H7 (cell line): Measurements from ENCODE around the gene HOXD4. TPM values are rescaled to one million over a fixed set of nuclear protein-coding genes. Genes with fewer than 3 reads are reported as not detected.

Experiments used
- DNase-seq: peaks from one replicate; pipeline ENCODE4 v3.0.0; 2012
- H3K27me3 ChIP-seq: 2 replicates; pipeline ENCODE4 v1.6.0; 2011; ENCODE audit warnings: mild to moderate bottlenecking, low read length; ENCODE audit not compliant: control insufficient read depth, insufficient read depth
- H3K36me3 ChIP-seq: replicated peaks from 2 replicates; pipeline ENCODE4 v1.5.1; 2011; ENCODE audit warnings: low read length; ENCODE audit not compliant: control insufficient read depth, insufficient read depth
- H3K4me3 ChIP-seq: 2 replicates; pipeline ENCODE4 v1.5.1; 2011; ENCODE audit warnings: low read depth, mild to moderate bottlenecking, control low read depth, low read length, moderate library complexity; ENCODE audit not compliant: insufficient read depth
- total RNA-seq: library from RNA; depleted of rRNA; stranded (reverse); fragments of >200 nt; shearing (Covaris generic); gene quantifications from 2 replicates; pipeline ENCODE4 v1.2.3, GENCODE V29; 2014; rRNA removed

HOXD4 gene
- total RNA-seq, 1 experiment from 2014 or later: not detected

DNA sequence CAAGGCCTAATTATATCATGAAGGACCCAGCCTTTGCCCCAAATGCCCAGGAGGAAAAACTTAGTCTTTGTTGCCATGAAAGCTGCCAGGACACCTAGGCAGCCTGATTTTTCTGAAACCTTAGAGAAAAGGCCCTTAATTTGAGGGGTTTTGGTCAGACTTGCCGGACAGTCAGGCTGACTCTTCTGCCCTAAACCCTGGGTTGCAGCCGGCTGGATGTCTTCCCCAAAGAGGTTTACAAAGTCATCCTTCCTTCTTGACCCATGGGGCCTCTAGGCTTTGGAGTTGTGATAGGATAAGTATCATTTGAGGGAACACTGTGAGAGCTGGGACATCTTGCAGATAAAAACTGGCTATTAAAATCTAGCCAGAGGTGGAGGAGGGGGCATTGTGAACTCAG is 34.7 kb downstream of the HOXD4 start:
- Histone ChIP-seq H3K36me3 (no peaks in the 10 kb centered on the region), H3K27me3 (peaks cover 91% of the 10 kb centered on the region), H3K4me3 (no peak overlapping the region)
- no peak for DNase-seq

- peaks cover 91% of the 10 kb centered on the region for H3K27me3 ChIP-seq
Measured at GRCh38 chr2:176187200-176187898, 36.0 kb downstream of the HOXD4 start.

DNA sequence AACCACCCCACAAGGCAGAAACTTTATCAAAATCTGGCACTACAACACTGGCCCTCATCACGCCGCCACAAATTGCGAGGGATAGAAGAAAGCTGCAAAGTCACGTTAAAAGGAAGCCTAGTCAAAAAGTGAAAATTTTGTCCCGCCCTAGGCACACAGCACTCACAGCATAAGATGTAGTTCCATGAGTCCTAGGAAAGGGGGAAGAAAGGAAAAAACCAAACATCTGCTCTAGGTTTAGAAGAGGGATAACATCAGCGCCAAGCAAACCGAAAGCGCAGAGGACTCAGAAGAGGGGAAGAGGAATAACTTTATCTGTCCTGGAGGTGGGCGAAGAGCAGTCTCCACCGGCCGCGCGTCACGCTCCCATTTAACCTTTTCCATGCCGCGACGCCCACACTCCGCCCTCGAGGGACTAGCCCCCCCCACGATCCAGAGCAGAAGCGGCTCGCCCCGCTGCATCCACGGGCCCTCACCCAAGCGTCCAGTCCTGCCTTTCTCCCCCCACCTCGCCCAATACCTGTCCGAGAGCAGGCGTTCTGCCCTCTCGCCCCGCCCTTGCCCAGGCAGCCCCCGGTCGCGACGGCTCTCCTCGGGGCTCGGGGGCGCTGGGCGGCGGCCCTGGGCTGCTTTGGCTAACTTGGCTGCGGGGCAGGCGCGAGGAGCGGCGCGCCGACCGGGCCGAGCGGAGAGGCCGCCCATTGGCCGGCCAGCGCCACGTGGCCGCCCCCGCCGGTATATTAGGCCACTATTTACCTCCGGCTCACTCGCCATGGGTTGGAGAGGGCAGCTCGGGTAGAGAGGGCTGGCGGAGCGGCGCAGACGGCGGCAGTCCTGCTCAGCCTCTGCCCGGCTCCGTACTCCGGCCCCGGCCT is 36.8 kb downstream of the HOXD4 start, which contains the start of gene HOXD1:
HOXD1 (plus strand) TSS at position 770 of the 875 bp plus-strand sequence. CDS start 134 bp downstream, outside the sequence.
- H3K27me3 ChIP-seq: peaks cover 89% of the 10 kb centered on the region
- H3K36me3 ChIP-seq: no peaks in the 10 kb centered on the region
- peak; percentile 95 for DNase-seq
- H3K4me3 ChIP-seq: peak within 1 kb of the TSS; percentile 37

More at GRCh38 chr2:176187200-176187898, 36.0 kb downstream of the HOXD4 start:
- Histone ChIP-seq H3K4me3 (no peak overlapping the region), H3K36me3 (no peaks in the 10 kb centered on the region)
- DNase-seq: peak; percentile 61

GRCh38 chr2:176188774-176189680 is 37.7 kb downstream of the HOXD4 start:
- peak; percentile 83 for DNase-seq
- H3K4me3 ChIP-seq: peak overlapping the region; percentile 37
- no peaks in the 10 kb centered on the region for H3K36me3 ChIP-seq
- peaks cover 91% of the 10 kb centered on the region for H3K27me3 ChIP-seq

DNA sequence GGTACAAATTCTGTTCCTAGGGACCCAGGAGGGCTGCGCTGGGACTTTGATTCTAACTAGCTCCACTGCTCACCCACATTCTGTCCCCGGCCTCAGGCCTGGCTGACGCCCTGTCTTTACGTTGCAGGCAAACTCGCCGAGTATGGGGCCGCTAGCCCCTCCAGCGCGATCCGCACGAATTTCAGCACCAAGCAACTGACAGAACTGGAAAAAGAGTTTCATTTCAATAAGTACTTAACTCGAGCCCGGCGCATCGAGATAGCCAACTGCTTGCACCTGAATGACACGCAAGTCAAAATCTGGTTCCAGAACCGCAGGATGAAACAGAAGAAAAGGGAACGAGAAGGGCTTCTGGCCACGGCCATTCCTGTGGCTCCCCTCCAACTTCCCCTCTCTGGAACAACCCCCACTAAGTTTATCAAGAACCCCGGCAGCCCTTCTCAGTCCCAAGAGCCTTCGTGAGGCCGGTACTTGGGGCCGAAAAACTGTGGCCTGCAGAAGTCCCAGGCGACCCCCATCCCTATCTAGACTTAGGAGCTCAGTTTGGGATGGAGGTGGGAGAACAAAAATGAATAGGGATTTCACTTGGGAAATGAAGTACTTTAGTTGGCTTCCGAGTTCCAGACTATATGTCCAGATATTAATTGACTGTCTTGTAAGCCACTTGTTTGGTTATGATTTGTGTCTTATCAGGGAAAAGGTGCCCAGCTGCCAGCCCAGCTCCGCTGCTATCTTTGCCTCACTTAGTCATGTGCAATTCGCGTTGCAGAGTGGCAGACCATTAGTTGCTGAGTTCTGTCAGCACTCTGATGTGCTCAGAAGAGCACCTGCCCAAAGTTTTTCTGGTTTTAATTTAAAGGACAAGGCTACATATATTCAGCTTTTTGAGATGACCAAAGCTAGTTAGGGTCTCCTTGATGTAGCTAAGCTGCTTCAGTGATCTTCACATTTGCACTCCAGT is 38.6 kb downstream of the HOXD4 start:
- Histone ChIP-seq H3K36me3 (no peaks in the 10 kb centered on the region), H3K27me3 (peaks cover 86% of the 10 kb centered on the region), H3K4me3 (no peak overlapping the region)
- peak; percentile 54 for DNase-seq

GRCh38 chr2:176192351-176192750 is 41.0 kb downstream of the HOXD4 start:
- H3K36me3 ChIP-seq: no peaks in the 10 kb centered on the region
- DNase-seq: peak; percentile 41
- H3K4me3 ChIP-seq: no peak overlapping the region
- H3K27me3 ChIP-seq: peaks cover 67% of the 10 kb centered on the region

GRCh38 chr2:176193048-176193447 is 41.7 kb downstream of the HOXD4 start:
- no peak for DNase-seq
- Histone ChIP-seq H3K4me3 (no peak overlapping the region), H3K27me3 (peaks cover 60% of the 10 kb centered on the region), H3K36me3 (no peaks in the 10 kb centered on the region)

- Histone ChIP-seq H3K27me3 (peaks cover 2% of the 10 kb centered on the region; the same call in 1 of the 2 replicates), H3K4me3 (no peak overlapping the region), H3K36me3 (no peaks in the 10 kb centered on the region)
- peak; percentile 8 for DNase-seq
Measured at GRCh38 chr2:176199902-176200301, 48.6 kb downstream of the HOXD4 start.

- H3K36me3 ChIP-seq: no peaks in the 10 kb centered on the region
- peak; percentile 8 for DNase-seq
- peaks cover 2% of the 10 kb centered on the region; the same call in 1 of the 2 replicates for H3K27me3 ChIP-seq
- no peak overlapping the region for H3K4me3 ChIP-seq
Measured at GRCh38 chr2:176200971-176201370, 49.6 kb downstream of the HOXD4 start.

DNA sequence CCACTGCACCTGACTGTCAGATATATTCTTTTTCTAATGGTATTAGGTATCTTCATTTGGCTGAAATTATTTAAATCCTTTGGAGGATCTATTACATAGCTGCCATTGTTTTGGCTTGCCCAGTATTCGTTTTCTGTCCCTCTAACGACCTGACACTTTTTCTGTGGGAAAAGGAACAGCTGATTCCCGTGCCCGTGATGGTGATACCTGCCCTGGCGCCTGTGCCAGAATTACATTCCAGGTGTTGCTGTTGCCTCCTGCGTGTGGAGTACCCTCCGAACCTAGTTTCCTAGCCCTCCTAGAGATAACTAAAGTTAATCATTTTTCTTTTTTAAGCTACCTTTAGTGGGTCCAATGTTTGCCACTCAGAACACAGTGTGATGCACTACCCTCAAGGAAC is 51.1 kb downstream of the HOXD4 start:
- no peak for DNase-seq
- H3K4me3 ChIP-seq: no peak overlapping the region
- H3K27me3 ChIP-seq: no peaks in the 10 kb centered on the region
- no peaks in the 10 kb centered on the region for H3K36me3 ChIP-seq

Other genes with a start within 250 kb of the HOXD4 start
- 12.4 and 12.6 TPM in 2 replicates for gene LNPK, start 149.3 kb upstream of the HOXD4 start, total RNA-seq
- gene EVX2, start 67.6 kb upstream of the HOXD4 start, total RNA-seq: not detected in 2 replicates
- gene HOXD13, start 58.8 kb upstream of the HOXD4 start, total RNA-seq: 0.07 TPM in 1 of 2 replicates, not detected in the other
- not detected in 2 replicates for gene HOXD12, start 51.8 kb upstream of the HOXD4 start, total RNA-seq
- gene HOXD11, start 44.3 kb upstream of the HOXD4 start, total RNA-seq: 0.22 TPM in 1 of 2 replicates, not detected in the other
- gene HOXD10, start 34.8 kb upstream of the HOXD4 start, total RNA-seq: 0.03 TPM in 1 of 2 replicates, not detected in the other
- gene HOXD9, start 28.8 kb upstream of the HOXD4 start, total RNA-seq: 0.10 TPM in 1 of 2 replicates, not detected in the other
- gene HOXD8, start 21.8 kb upstream of the HOXD4 start, total RNA-seq: not detected in 2 replicates
- not detected in 2 replicates for gene HOXD3, start 5.8 kb downstream of the HOXD4 start, total RNA-seq
- not detected in 2 replicates for gene HOXD1, start 37.1 kb downstream of the HOXD4 start, total RNA-seq
- gene MTX2, start 117.9 kb downstream of the HOXD4 start, total RNA-seq: 45.1 and 59.6 TPM in 2 replicates